HT1080 (cell line): ENCODE data around the gene TMBIM1. TPM values are rescaled to one million over a fixed set of nuclear protein-coding genes. Genes with fewer than 3 reads are reported as not detected.

Experiments used
- DNase-seq: peaks from one replicate; pipeline ENCODE4 v3.0.0-alpha.2; 2015; ENCODE audit warnings: low read depth
- polyA plus RNA-seq, 2 experiments: library from polyadenylated mRNA; depleted of rRNA; stranded (reverse); fragments of >200 nt; gene quantifications; 2 replicates each; pipeline ENCODE4 v1.2.3, GENCODE V29; 2015
- total RNA-seq: library from RNA; depleted of rRNA; stranded (reverse); fragments of >200 nt; shearing (Covaris generic); gene quantifications from 2 replicates; pipeline ENCODE4 v1.2.3, GENCODE V29; 2014; rRNA removed

Gene TMBIM1
- total RNA-seq: 78.7 and 93.7 TPM in 2 replicates
- polyA plus RNA-seq (2015; cell fraction: cytosol; rRNA removed): 92.2 and 95.5 TPM in 2 replicates
- polyA plus RNA-seq (2015; cell fraction: nucleus; rRNA removed): 75.0 and 75.4 TPM in 2 replicates

DNA sequence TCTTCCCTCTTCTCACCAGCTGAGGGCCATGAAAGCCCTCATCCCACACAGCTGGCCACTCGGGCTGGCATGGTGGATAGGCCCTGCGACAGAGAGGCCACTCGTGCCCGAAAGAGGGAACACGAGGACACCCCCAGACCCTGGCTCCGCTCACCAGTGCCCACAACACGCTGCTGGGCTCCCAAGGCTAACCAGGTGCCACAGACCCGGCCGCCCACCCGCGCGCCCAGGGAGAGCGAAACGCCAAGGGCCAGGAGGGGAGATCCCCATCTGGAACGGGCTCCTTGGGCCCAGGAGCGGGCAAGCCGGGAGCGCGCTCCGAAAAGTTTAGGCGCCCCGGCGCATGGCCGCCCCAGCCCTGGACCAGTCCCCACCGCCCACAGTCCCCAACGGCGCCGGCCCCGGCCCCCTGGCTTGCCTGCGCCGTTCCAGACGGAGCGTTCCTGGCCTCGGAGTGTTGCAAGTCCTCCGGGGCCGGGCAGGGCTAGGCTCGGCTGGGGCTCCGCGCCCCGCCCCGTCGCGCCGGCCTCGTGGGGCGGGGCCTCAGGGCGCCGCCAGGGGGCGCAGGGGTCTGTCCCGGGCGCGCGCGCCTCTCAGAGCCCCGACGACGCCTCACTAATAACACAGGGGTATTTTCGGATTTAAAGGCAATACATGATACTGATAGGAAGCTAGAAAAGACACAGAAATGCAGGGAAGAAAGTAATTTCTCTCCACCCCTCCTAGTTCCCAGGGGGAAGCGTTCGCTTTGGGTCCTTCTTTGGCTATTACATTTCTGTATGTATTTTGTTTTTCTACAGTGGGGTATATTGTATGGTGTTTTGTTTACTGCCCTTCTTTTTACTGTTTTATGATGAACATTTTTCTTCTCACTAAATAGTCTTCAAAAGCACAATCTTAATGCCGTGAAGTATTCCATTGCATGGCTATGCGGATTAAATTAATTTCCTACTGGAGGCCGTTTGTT, at the start of gene TMBIM1:
TSS of gene TMBIM1 (minus strand) at position 456 of the 967 bp plus-strand sequence. CDS start 10,362 bp downstream, outside the sequence.
- DNase-seq: peak; percentile 58

GRCh38 chr2:218341381-218341780, 49.1 kb upstream of the TMBIM1 start:
- DNase-seq: no peak

DNA sequence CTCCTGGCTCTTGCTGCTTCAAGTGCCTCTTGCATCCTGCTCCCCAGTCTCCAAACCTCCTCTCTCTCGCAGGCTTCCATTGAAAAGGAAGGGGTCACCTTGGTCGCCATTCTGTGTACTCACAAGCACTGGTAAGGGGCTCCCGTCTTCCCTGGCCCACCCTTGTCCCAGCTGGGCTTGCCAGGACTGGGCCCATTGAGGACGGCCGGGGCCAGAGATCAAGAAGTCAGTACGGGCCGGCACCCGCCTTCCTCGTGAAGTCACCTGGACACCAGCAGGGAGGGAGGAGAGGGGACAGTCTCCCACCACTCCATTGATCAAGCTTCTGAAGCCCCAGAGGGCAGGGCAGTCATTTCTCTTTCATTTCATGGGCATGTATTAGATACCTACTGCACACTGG, 48.4 kb upstream of the TMBIM1 start:
- no peak for DNase-seq

GRCh38 chr2:218334531-218334930, 42.2 kb upstream of the TMBIM1 start:
- DNase-seq: no peak

DNA sequence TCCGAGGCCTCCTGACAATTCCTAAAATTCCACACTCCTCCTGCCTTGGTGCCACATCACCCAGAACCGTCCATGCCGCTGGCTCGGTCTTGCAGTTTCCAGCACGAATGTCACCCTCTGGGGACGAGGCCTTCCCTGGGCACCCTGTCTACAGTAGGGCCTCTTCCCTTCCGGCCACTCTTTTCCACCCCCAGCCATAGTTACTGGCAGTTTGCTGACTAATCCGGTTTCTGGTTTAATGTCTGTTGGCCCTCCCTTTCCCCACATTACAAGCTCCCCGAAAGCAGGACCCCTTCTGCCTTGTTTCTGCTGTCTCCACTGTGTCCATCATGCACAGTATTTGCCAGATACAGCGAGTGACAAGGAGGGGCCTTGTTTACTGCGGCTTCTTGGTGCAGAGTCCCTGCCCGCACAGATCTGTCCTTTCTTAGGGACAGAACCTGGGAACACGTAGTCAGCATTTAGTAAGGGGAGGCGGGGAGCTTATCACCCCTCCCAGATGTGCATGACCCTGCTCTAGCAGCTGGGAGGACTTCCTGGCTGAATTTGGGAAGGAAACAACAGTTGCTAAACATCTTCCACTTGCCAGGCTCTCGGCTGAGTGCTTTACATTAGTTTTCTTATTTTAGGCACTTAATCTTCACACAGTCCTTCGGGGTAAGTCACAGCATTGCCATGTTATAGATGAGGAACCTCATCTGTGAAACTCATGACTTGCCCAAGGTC, 40.8 kb upstream of the TMBIM1 start:
- DNase-seq: no peak

DNA sequence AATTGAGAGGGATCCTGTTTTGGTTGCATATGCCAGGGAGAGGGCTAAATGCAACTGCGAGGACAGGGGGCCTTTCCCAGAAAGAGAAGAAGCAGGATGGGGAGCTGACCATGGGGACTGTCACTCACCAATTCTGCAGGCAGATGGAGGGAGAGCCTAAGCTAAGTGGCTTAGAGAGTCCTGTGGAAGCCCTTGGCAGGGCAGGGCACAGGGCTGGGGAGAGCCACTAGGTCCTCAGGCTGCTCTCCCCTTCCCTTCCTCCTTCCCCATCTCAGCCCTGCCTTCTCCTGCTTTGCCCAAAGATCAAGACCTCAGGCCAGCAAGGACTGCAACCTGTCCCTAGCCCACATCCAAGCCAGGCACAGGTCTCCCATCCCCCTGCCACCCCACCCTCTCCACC, 40.0 kb upstream of the TMBIM1 start:
- DNase-seq: no peak

DNA sequence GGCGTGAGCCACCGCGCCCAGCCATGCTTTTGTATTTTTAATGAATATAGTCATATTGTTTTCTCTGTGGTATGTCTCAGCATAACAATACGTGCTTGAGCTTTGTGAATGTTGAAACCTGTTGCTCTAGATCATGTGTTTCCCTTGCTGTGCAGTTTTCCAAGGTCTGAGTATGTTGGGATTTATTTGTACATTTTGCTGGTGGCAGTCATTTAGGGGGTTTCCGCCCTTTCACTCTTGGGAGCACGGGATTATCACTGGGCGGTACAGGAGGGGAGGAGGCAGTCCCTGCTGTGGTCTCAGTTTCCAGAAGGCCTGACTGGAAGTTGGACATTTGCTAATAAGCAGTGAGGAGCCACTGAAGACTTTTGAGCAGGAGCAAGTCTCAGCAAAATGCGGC, 39.4 kb upstream of the TMBIM1 start:
- DNase-seq: no peak

- no peak for DNase-seq
Observed at GRCh38 chr2:218329826-218330593, 37.7 kb upstream of the TMBIM1 start.

DNA sequence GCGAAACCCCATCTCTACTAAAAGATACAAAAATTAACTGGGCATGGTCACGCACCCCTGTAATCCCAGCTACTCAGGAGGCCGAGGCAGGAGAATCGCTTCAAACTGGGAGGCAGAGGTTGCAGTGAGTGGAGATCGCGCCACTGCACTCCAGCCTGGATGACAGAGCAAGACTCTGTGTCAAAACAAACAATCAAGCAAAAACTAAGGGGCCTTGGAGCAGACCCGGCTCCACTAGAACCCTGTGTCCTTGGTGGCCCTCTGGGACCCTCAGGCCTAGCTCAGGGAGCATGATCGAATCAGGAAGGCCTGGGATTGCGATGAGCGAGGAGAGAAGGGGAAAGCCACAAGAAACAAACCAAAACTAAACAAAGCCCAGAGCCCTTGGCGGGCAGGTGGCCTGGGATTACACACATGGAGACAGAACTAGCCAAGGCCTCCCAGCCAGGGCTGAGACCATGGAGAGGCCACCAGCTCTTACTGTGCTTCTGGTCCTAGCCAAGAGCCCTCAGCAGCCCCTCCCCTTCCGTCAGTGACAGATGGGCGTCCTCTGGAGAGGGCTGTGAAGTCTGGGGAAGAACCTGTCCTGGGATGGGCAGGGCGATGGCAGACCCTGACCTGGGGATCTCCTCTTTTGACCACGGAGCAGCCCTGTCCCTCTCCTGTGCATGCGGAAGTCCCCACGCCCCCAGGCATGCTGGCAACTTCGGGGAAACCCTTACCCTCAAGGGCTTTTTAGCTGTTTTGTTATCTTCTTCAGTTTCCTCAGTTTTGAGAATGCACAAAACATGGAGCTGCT, 36.9 kb upstream of the TMBIM1 start:
- DNase-seq: no peak

DNA sequence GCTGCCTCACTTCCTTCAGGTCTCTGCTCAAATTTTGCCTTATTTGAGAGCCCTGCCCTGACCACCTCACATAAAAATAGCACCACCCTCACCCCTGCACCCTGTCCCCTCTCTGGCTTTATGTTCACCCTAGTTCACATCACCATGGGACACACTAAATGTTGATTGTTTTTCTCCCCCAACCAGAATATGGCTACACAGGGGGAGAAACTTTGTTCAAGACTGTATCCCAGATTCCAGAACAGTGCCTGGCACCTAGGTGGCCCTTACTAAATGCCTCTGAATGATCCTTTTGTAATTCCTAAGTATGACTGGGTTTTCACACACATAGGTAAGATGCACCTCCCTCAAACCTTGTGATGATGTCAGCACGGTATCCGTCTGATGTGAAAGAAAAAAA, 36.0 kb upstream of the TMBIM1 start:
- no peak for DNase-seq

DNA sequence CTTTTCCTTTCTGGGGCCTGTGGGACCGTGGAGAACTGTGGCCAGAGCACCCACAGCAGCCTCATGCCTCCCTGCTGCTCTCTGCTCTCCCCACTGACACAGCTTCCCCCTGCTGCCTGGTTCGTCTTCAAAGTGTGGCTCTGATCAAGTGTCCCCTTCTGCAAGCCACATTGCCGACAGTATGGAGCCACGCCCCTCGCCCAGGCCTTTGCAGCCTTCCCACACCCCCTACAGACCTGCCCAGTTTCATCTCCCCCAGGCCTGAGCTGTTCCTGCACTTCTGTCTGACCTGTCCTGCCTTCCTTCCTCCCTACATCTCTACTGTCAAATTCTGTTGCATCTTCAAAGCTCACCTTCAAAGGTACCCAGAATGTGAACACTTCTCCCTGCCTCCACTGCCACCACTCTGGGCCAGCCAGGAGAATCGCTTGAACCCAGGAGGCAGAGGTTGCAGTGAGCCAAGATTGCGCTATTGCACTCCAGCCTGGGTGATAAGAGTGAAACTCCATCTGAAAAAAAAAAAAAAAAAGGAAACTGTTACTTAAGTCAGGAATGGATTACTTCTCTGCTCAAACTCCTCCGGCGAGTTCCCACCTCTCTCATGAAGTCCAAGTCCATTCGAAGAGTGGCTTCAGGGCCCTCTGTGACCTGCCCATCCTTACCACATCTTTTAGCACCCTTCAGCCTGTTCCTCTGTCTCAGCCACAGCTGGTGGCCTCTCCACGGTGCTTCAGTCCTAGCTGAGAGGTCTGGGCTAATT, 35.3 kb upstream of the TMBIM1 start:
- DNase-seq: no peak

DNA sequence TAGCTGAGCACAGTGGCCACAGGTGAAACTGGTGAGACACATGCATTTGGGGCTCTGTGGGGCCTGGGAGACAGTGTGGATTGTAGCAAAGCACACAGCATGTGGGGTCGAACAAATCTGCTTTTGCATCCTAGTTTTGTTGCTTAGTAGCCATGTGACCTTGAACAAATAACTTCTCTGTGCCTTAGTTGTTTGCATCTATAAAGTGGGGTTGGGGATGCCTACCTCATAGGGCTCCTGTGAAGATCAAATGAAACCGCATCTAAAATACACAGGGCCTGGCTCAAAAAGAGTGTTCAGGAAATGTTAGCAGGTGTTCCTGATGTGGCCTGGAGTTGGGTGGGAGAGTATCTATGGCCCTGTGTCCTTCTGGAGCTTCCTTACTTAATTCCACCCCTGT, 34.0 kb upstream of the TMBIM1 start:
- DNase-seq: no peak

DNA sequence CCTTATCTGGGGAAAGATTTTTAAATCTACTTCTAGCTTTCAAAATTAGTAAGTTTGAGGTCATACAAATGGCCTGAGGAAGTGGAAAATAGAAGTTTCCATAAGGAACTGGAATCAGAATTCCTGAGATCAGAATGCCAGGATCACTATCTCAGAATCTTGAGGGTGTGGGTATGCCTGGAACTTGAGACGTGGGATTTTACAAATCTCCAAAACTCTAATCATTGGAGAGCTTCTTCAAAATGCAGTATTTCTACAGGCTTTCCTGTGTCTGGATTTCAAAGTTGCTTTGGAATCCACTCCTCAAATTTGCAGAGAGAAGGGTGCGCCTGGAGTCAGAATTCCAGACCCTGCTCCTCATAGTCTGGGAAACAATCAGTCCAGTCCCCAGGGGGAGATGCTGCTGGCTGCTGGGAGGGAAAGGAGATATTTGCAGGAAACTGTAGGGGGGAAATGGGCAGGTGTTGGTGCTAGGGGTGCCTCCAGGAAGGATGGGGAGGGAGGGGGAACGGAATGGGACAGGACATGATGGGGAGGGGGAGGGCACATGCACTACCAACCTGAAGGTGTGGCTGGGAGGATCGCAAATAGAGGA, 33.4 kb upstream of the TMBIM1 start:
- DNase-seq: no peak

DNA sequence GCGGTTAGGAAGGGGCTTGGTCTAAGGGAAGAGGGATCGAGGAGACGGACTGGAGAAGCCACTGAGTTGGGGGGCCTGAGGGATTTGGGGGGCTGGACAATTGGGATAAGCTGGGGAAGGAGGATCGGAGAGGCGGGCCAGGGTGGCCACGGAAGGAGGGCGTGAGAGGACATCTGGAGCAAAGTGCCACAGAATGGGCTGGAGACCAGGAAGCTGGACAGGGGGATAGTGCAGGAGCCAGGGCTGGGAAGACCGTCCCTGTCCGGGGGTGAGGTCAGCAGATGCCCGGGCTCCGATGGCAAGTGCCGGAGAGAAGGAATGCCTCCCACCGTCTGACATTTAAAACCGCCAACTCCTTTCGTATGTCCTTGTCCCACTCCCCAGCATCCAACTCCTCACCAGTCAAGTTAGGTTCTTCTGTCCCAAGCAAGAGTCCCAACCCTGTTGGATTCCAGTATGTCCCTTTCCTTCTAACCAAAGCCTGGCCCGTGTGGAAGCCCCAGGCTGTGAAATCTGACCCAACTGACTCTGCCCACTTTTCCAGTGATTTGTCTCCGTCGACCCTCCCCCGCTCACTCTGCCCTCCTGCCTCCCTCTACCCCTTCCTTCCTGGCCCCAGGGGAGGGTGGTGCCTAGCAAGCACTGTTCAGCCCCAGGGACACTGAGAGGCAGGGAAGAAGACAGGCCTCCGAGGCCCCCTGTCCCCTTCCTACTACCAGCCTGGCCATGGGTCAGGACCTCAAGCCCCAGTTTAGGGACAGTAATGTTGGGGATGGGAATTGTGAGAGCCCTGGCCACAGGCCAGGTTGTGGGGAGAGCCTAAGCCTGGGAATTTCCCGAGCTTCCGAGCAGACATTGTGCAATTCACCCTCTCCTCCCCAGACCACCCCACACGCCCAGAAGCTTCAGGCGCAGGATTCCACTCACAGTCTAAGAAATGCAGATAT, 31.5 kb upstream of the TMBIM1 start:
- peak; percentile 59 for DNase-seq

GRCh38 chr2:218322768-218323525, 30.6 kb upstream of the TMBIM1 start:
- peak; percentile 69 for DNase-seq

DNA sequence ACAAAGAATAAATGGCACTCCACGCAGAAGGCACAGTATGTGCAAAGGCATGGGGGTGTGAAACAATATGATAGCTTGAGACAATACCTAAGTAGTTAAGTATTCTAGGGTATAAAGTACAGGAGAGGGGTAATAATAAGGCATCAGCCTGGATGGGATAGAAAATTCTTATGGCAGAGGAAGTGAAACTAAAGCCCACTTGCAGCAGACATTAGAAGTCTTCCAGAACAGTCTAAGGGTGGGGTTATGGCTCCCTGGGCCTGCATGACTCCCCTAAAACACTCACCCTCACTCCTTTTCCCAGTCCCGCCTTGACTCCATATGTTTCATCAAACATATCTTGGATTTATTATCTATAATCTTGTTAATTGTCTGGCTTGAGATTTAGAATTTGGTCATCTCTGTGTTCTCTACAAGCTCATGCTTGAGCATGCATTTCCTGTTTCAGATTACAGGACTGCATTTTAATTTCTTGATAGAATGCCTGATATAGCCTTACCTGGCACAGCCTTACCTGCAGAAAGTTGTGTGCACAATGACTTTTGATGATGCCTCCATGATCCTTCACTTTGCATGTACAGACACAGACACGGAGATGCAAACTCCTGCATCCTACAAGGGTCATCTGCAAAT, 28.5 kb upstream of the TMBIM1 start:
- no peak for DNase-seq

- DNase-seq: no peak
Observed at GRCh38 chr2:218319813-218320365, 27.6 kb upstream of the TMBIM1 start.
